ENCODE measurements around the gene NAT8L. TPM values are rescaled to one million over a fixed set of nuclear protein-coding genes. Genes with fewer than 3 reads are reported as not detected.

The NAT8L gene
- total RNA-seq, 8 experiments from 2014 or later = 2.0 to 17.1 (median 9.0) TPM

- peak overlapping the region; percentile 57 to 98 (median 71) for H3K4me3 ChIP-seq
- peak overlapping the region; percentile 31 to 69 for H3K27ac ChIP-seq
- ATAC-seq (replicated peaks in 6 of 8) = peak; percentile 74 to 84 (median 78)
- H3K4me1 ChIP-seq (replicated peaks in 1 of 2) = peaks cover 0 to 4% of the 10 kb centered on the region in 2 donors
- 0 to 2% (median 0%) methylated on average over 2 to 16 of the region's 94 CpGs; no CpG with 5 or more reads in 7 of the 10 experiments for WGBS, 10 experiments
- in situ Hi-C loops (cut with MboI; ENCODE audit: low pct_unique_long_range_greater_than_20kb in 2 of 9, low sequenced_read_pairs in 9 of 9, unreplicated experiment in 9 of 9) = no loop called here
Observed at GRCh38 chr4:2041239-2042130, 17.6 kb upstream of the NAT8L start.

GRCh38 chr4:2042204-2042946 is 16.8 kb upstream of the NAT8L start:
- Histone ChIP-seq H3K4me1 (replicated peaks in 1 of 2) (peaks cover 0 to 4% of the 10 kb centered on the region in 2 donors), H3K4me3 (peak overlapping the region; percentile 57 to 98 (median 71)), H3K27ac (peak overlapping the region; percentile 31 to 69)
- WGBS, 10 experiments = 20% methylated on average over 1 of the region's 80 CpGs; no CpG with 5 or more reads in 9 of the 10 experiments
- in situ Hi-C loops (cut with MboI; ENCODE audit: low pct_unique_long_range_greater_than_20kb in 2 of 9, low sequenced_read_pairs in 9 of 9, unreplicated experiment in 9 of 9) = no loop called here
- ATAC-seq (replicated peaks in 6 of 8) = peak; percentile 31 to 66 (median 56)

GRCh38 chr4:2042947-2043395 is 16.2 kb upstream of the NAT8L start:
- H3K4me1 ChIP-seq (replicated peaks in 1 of 2) = peaks cover 0 to 4% of the 10 kb centered on the region in 2 donors
- in situ Hi-C loops (cut with MboI; ENCODE audit: low pct_unique_long_range_greater_than_20kb in 2 of 9, low sequenced_read_pairs in 9 of 9, unreplicated experiment in 9 of 9) = no loop called here
- WGBS, 10 experiments = 70 to 100% (median 87%) methylated on average over 1 to 6 of the region's 8 CpGs; no CpG with 5 or more reads in 6 of the 10 experiments
- ATAC-seq (replicated peaks in 6 of 8) = no peak
- H3K27ac ChIP-seq = peak overlapping the region in 1 of 2 donors; percentile 69
- peak overlapping the region; percentile 57 to 98 (median 71) for H3K4me3 ChIP-seq

- Histone ChIP-seq H3K4me1 (replicated peaks in 1 of 2) (peaks cover 0 to 4% of the 10 kb centered on the region in 2 donors), H3K27ac (no peak overlapping the region), H3K4me3 (peak overlapping the region in 2 of 5 donors; percentile 71 to 92)
- no peak for ATAC-seq (replicated peaks in 6 of 8)
- WGBS, 10 experiments = 92 to 94% (median 94%) methylated on average over 3 to 7 of the region's 18 CpGs; no CpG with 5 or more reads in 7 of the 10 experiments
- in situ Hi-C loops (cut with MboI; ENCODE audit: low pct_unique_long_range_greater_than_20kb in 2 of 9, low sequenced_read_pairs in 9 of 9, unreplicated experiment in 9 of 9) = no loop called here
Observed at GRCh38 chr4:2043396-2044118, 15.6 kb upstream of the NAT8L start.

- in situ Hi-C loops (cut with MboI; ENCODE audit: low pct_unique_long_range_greater_than_20kb in 2 of 9, low sequenced_read_pairs in 9 of 9, unreplicated experiment in 9 of 9) = no loop called here
- no peak for ATAC-seq (replicated peaks in 6 of 8)
- 67% methylated on average over 1 of the region's 6 CpGs; no CpG with 5 or more reads in 9 of the 10 experiments for WGBS, 10 experiments
- Histone ChIP-seq H3K4me3 (no peak overlapping the region), H3K4me1 (replicated peaks in 1 of 2) (peaks cover 0 to 4% of the 10 kb centered on the region in 2 donors), H3K27ac (no peak overlapping the region)
Observed at GRCh38 chr4:2044119-2044485, 15.0 kb upstream of the NAT8L start.

- WGBS, 10 experiments = 100% methylated on average over 1 of the region's 18 CpGs; no CpG with 5 or more reads in 7 of the 10 experiments
- in situ Hi-C loops (cut with MboI; ENCODE audit: low pct_unique_long_range_greater_than_20kb in 2 of 9, low sequenced_read_pairs in 9 of 9, unreplicated experiment in 9 of 9) = no loop called here
- H3K4me3 ChIP-seq = no peak overlapping the region
- peaks cover 0 to 4% of the 10 kb centered on the region in 2 donors for H3K4me1 ChIP-seq (replicated peaks in 1 of 2)
- ATAC-seq (replicated peaks in 6 of 8) = no peak
- H3K27ac ChIP-seq = no peak overlapping the region
Observed at GRCh38 chr4:2044542-2045517, 14.3 kb upstream of the NAT8L start.

- in situ Hi-C loops (cut with MboI; ENCODE audit: low pct_unique_long_range_greater_than_20kb in 2 of 9, low sequenced_read_pairs in 9 of 9, unreplicated experiment in 9 of 9) = no loop called here
- Histone ChIP-seq H3K4me3 (no peak overlapping the region), H3K4me1 (replicated peaks in 1 of 2) (peaks cover 0 to 4% of the 10 kb centered on the region in 2 donors), H3K27ac (no peak overlapping the region)
- 80 to 100% methylated on average over 1 of the region's 11 CpGs; no CpG with 5 or more reads in 8 of the 10 experiments for WGBS, 10 experiments
- ATAC-seq (replicated peaks in 6 of 8) = no peak
Observed at GRCh38 chr4:2045518-2045951, 13.6 kb upstream of the NAT8L start.

- in situ Hi-C loops (cut with MboI; ENCODE audit: low pct_unique_long_range_greater_than_20kb in 2 of 9, low sequenced_read_pairs in 9 of 9, unreplicated experiment in 9 of 9) = no loop called here
- Histone ChIP-seq H3K4me1 (replicated peaks in 1 of 2) (peaks cover 0 to 4% of the 10 kb centered on the region in 2 donors), H3K27ac (no peak overlapping the region), H3K4me3 (no peak overlapping the region)
- 70 to 100% (median 96%) methylated on average over 1 to 9 of the region's 28 CpGs; no CpG with 5 or more reads in 4 of the 10 experiments for WGBS, 10 experiments
- no peak for ATAC-seq (replicated peaks in 6 of 8)
Observed at GRCh38 chr4:2046031-2046961, 12.8 kb upstream of the NAT8L start.

- WGBS, 10 experiments = 100% methylated on average over 2 of the region's 57 CpGs; no CpG with 5 or more reads in 9 of the 10 experiments
- peaks cover 0 to 4% of the 10 kb centered on the region in 2 donors for H3K4me1 ChIP-seq (replicated peaks in 1 of 2)
- H3K4me3 ChIP-seq = no peak overlapping the region
- no peak for ATAC-seq (replicated peaks in 6 of 8)
- in situ Hi-C loops (cut with MboI; ENCODE audit: low pct_unique_long_range_greater_than_20kb in 2 of 9, low sequenced_read_pairs in 9 of 9, unreplicated experiment in 9 of 9) = no loop called here
- H3K27ac ChIP-seq = no peak overlapping the region
Observed at GRCh38 chr4:2047031-2047660, 12.0 kb upstream of the NAT8L start.

GRCh38 chr4:2047781-2048581 is 11.1 kb upstream of the NAT8L start:
- Histone ChIP-seq H3K4me1 (replicated peaks in 1 of 2) (peaks cover 0 to 3% of the 10 kb centered on the region in 2 donors), H3K27ac (no peak overlapping the region), H3K4me3 (no peak overlapping the region)
- in situ Hi-C loops (cut with MboI; ENCODE audit: low pct_unique_long_range_greater_than_20kb in 2 of 9, low sequenced_read_pairs in 9 of 9, unreplicated experiment in 9 of 9) = no loop called here
- 86 to 100% (median 87%) methylated on average over 3 to 11 of the region's 25 CpGs; no CpG with 5 or more reads in 7 of the 10 experiments for WGBS, 10 experiments
- ATAC-seq (replicated peaks in 6 of 8) = peak in 1 of 8 experiments; percentile 14
